Neuron (in vitro differentiated cells): Measurements from ENCODE around the gene CEP85L.

Experiments
- H2AFZ ChIP-seq: one replicate; pipeline ENCODE4 v1.6.1; 2013; ENCODE audit warnings: low read depth, mild to moderate bottlenecking, inconsistent platforms, low read length, moderate library complexity
- H3K27me3 ChIP-seq: one replicate; pipeline ENCODE4 v1.6.1; 2013; ENCODE audit warnings: low read length; ENCODE audit not compliant: insufficient read depth
- H3K36me3 ChIP-seq: one replicate; pipeline ENCODE4 v1.6.1; 2013; ENCODE audit warnings: low read length; ENCODE audit not compliant: insufficient read depth
- H3K4me1 ChIP-seq: one replicate; pipeline ENCODE4 v1.6.1; 2013; ENCODE audit warnings: low read length; ENCODE audit not compliant: insufficient read depth
- H3K4me3 ChIP-seq: 2 replicates; pipeline ENCODE4 v1.5.1; 2013; ENCODE audit warnings: mild to moderate bottlenecking, low read length, moderate library complexity
- H3K9me3 ChIP-seq: one replicate; pipeline ENCODE4 v1.6.1; 2013; ENCODE audit warnings: low read length

CEP85L gene

DNA sequence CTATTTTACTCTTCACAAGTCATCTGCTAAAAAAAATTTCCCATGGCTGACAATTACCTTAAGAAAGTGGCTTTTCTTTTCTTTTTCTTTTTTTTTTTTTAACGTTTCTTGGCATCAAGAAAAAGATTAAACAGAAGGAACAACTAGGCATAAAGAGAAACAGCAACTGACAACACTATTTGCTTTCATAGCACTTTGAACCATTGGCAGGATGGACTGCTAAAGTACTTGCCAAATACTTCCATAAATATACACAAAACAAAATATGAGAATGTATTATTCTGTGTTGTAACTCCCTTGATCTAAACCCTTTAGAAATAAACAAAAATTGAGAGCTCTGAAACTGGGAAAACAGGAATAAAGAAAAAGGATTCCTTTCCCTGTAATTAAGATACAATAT is 123.3 kb downstream of the CEP85L start:
- Histone ChIP-seq H3K36me3 (no peaks in the 10 kb centered on the region), H3K9me3 (no peaks in the 10 kb centered on the region), H2AFZ (no peak overlapping the region), H3K4me1 (no peaks in the 10 kb centered on the region), H3K4me3 (no peak overlapping the region), H3K27me3 (no peaks in the 10 kb centered on the region)

- H2AFZ ChIP-seq: no peak overlapping the region
- no peaks in the 10 kb centered on the region for H3K4me1 ChIP-seq
- no peaks in the 10 kb centered on the region for H3K27me3 ChIP-seq
- H3K4me3 ChIP-seq: no peak overlapping the region
- H3K9me3 ChIP-seq: no peaks in the 10 kb centered on the region
- no peaks in the 10 kb centered on the region for H3K36me3 ChIP-seq
Observed at GRCh38 chr6:118525913-118526780, 125.2 kb downstream of the CEP85L start.

DNA sequence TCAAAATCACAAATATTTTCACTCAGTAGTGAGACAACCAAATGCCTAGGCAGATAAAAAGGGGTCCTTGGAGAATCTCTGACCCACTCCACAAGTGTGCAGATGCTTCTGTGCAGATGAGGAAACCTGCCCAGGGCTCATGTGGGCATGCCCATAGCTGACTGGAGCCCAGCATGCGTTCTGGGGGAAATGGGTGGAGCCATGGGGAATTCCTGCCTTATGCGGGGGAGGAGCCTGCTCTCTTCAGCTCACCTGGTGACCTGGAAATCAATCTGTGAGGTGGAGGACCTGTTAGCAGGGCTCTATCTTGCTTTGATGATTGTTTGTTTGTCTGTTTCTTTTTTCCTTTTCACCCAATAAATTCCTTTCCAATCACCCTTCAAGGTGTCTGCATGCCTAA is 126.7 kb downstream of the CEP85L start:
- Histone ChIP-seq H3K4me1 (no peaks in the 10 kb centered on the region), H2AFZ (no peak overlapping the region), H3K27me3 (no peaks in the 10 kb centered on the region), H3K36me3 (no peaks in the 10 kb centered on the region), H3K4me3 (no peak overlapping the region), H3K9me3 (no peaks in the 10 kb centered on the region)

- Histone ChIP-seq H3K9me3 (no peaks in the 10 kb centered on the region), H3K4me3 (no peak overlapping the region), H3K36me3 (no peaks in the 10 kb centered on the region), H3K27me3 (no peaks in the 10 kb centered on the region), H2AFZ (no peak overlapping the region), H3K4me1 (no peaks in the 10 kb centered on the region)
Observed at GRCh38 chr6:118523216-118523615, 128.2 kb downstream of the CEP85L start.

DNA sequence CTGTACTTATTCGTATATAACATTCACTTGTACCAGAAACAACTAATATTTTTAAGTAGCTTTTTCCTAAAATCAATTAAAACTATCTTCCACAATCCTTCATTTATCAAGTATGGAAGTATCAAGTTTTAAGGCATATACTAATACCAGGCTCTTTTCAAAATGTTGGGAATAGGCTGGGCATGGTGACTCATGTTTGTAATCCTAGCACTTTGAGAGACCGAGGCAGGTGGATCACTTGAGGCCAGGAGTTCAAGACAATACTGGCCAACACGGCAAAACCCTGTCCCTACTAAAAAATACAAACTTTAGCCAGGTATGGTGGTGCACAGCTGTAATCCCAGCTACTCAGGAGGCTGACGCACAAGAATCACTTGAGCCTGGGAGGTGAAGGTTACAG is 129.0 kb downstream of the CEP85L start:
- H3K9me3 ChIP-seq: no peaks in the 10 kb centered on the region
- H3K36me3 ChIP-seq: no peaks in the 10 kb centered on the region
- no peak overlapping the region for H3K4me3 ChIP-seq

GRCh38 chr6:118514689-118515088 is 136.7 kb downstream of the CEP85L start:
- Histone ChIP-seq H3K4me3 (no peak overlapping the region), H3K9me3 (no peaks in the 10 kb centered on the region), H3K36me3 (no peaks in the 10 kb centered on the region), H3K27me3 (no peaks in the 10 kb centered on the region), H2AFZ (no peak overlapping the region), H3K4me1 (no peaks in the 10 kb centered on the region)

More for the DNA sequence above, 129.0 kb downstream of the CEP85L start:
- Histone ChIP-seq H3K4me1 (no peaks in the 10 kb centered on the region), H2AFZ (no peak overlapping the region), H3K27me3 (no peaks in the 10 kb centered on the region)

DNA sequence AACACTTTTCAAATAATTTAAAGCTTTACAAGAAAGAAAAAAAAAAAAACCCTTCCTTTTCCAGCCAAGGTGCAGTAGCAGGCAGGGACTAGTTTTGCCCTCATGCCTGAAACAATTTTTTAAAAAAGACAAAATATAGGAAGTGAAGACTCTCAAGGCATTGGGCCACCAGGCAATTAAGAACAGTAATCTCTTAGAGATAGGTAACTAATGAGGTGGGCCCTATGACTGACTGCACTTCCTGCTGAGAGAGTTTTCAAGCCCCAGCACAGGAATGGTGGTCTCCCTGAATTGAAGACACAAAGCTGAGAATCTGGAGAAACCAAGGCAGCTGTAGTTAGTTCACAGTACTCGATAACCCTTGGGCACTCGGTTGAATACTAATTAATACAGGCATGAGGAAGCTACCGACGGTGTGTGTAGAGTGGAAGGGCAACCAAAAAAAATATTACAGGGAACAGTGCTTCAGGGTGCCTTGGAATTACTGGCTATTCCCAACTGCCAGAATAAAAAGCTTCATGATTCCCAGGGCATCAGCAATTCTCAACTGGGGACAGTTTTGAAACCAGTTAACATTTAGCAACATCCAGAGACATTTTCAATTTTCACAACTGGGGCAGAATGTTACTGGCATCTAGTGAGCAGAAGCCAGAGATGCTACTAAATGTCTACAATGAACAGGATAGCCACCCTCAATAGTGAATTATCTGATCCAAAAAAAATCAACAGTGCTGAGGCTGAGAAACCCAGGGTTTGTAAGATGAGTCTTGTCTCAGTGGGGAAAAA is 139.3 kb downstream of the CEP85L start:
- Histone ChIP-seq H3K9me3 (no peaks in the 10 kb centered on the region), H3K4me3 (no peak overlapping the region), H3K4me1 (no peaks in the 10 kb centered on the region), H3K36me3 (no peaks in the 10 kb centered on the region), H3K27me3 (no peaks in the 10 kb centered on the region), H2AFZ (no peak overlapping the region)

DNA sequence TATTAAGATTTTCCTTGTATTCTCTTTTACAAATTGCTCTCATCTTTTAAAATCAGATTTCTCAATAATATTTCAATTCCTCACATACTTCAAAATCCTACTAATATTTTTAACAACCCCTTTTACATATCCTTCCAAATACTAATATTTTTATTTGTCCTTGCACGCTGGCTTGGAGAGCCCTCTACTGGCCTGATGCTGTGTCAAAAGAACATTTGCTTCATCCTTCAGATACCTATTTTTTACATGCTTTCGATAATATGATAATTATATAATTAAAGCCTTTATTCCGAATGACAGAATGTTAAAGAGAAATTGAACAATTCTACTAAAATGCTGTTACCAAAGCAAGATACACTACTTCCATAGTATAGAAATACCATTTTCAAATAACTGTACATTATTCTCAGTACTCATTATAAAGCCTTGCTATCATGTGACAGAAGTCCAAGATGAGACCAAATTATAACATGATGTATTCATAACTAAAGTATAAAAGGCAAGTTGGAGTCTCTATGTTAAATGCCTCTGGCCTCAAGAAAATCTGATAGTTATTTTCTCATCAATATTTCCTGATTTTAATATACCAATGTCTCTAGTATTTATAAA is 142.3 kb downstream of the CEP85L start:
- Histone ChIP-seq H3K4me3 (no peak overlapping the region), H3K36me3 (no peaks in the 10 kb centered on the region), H2AFZ (no peak overlapping the region), H3K4me1 (no peaks in the 10 kb centered on the region), H3K9me3 (no peaks in the 10 kb centered on the region), H3K27me3 (no peaks in the 10 kb centered on the region)

- Histone ChIP-seq H3K36me3 (no peaks in the 10 kb centered on the region), H2AFZ (no peak overlapping the region), H3K4me3 (no peak overlapping the region), H3K9me3 (no peaks in the 10 kb centered on the region), H3K27me3 (no peaks in the 10 kb centered on the region), H3K4me1 (no peaks in the 10 kb centered on the region)
Observed at GRCh38 chr6:118507636-118508035, 143.8 kb downstream of the CEP85L start.

DNA sequence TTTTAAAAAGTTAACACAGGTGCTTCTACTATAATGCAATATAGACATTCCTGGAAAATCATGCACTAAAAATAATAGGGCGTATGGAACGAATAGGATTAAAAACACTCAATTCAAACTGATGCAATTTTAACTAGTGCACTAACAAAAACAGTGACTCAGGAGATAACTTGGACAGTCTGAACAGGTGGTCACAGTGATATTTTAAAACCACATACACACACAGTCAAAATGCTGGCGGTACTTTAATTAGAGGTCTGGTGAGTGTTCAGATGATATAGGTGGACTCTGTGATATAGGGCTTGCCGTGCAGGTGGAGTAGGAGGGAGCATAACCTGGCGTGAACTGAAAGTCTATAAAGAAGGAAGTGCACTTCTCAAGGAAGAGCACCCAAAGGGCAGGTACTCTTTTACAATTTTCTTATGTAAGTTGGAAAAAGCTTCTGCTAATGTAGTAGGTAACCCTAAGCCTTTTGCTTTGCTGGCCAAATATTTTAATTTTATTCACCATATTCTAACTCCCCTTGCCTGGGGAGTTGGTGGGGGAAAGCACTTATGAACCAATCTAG is 145.2 kb downstream of the CEP85L start:
- no peaks in the 10 kb centered on the region for H3K27me3 ChIP-seq
- H3K4me3 ChIP-seq: no peak overlapping the region
- no peaks in the 10 kb centered on the region for H3K4me1 ChIP-seq
- no peaks in the 10 kb centered on the region for H3K36me3 ChIP-seq
- no peak overlapping the region for H2AFZ ChIP-seq
- H3K9me3 ChIP-seq: no peaks in the 10 kb centered on the region

DNA sequence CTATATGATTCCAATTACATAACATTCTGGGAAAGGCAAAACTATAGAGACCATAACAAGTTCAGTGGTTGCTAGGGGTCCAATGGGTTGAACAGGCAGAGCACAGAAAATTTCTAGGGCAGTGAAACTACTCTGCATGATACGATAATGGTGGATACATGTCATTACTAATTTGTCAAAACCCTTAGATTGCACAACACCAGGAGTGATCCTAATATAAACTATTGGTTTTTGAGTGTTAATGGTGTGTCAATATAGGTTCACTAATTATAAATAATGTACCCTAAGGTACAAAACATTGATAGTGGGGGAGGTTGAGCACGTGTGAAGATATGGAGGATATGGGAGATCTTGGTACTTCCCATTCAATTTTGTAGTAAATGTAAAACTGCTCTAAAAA is 145.7 kb downstream of the CEP85L start:
- Histone ChIP-seq H3K4me1 (no peaks in the 10 kb centered on the region), H3K4me3 (no peak overlapping the region), H3K27me3 (no peaks in the 10 kb centered on the region), H2AFZ (no peak overlapping the region), H3K36me3 (no peaks in the 10 kb centered on the region), H3K9me3 (no peaks in the 10 kb centered on the region)

DNA sequence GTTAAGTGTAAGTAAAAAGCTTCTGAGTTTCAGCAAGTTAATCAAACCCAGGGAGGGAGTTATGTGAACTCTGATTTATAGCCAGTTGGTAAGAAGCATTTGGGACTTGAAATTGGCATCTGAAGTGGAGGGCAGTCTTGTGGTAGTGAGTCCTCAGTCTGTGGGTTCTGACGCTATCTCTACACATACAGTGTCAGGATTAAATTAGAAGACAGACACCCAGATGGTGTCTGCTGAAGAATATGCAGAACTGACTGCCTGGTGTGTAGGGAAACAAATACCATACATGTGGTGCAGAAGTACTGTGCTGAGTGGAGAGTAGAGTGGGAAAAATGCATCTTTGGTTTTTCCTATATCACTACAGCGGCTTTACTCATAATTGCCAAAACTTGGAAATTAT is 146.8 kb downstream of the CEP85L start:
- H2AFZ ChIP-seq: no peak overlapping the region
- no peaks in the 10 kb centered on the region for H3K9me3 ChIP-seq
- no peaks in the 10 kb centered on the region for H3K36me3 ChIP-seq
- H3K27me3 ChIP-seq: no peaks in the 10 kb centered on the region
- no peak overlapping the region for H3K4me3 ChIP-seq
- no peaks in the 10 kb centered on the region for H3K4me1 ChIP-seq

DNA sequence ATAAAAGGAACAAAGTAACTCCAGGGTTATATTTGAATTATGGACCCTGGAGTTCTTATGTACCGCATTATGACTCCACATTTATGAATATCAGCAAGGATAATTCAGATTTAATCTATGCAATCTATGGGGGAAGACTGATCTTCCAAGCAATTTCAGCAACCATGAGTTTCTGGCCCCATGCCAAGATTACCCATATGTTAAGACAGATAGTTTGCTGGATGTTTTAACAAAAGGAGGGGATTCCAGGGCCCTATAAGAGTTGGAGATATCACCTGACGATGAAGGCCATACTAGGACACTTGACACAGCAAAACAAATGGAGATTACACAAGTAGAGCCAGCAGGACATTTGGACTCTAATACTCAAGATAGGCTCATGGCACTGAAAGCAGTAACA is 149.2 kb downstream of the CEP85L start:
- Histone ChIP-seq H3K4me3 (no peak overlapping the region), H2AFZ (no peak overlapping the region), H3K27me3 (no peaks in the 10 kb centered on the region), H3K4me1 (no peaks in the 10 kb centered on the region), H3K36me3 (no peaks in the 10 kb centered on the region), H3K9me3 (no peaks in the 10 kb centered on the region)
